Effector memory CD8-positive, alpha-beta T cell (primary cell): ENCODE data around the gene ARID4B.
A peak's percentile ranks its signal among the peaks of the same experiment; 100 is the strongest.

Experiments
- ATAC-seq: fragments of 150-1000 bp; cut with Tn5 transposase; replicated peaks from 2 replicates; pipeline ENCODE4 v1.10.0; 2021; ENCODE audit warnings: mild to moderate bottlenecking, moderate library complexity
- DNase-seq, 3 experiments: peaks; one replicate each; pipeline ENCODE4 v3.0.0; 2021
- H3K27ac Mint-ChIP-seq, 2 donors: one replicate each; pipeline ENCODE4 v1.8.0; 2022; ENCODE audit warnings: mild to moderate bottlenecking in 2 of 2, mixed read lengths in 2 of 2, moderate library complexity in 2 of 2
- H3K27me3 Mint-ChIP-seq, 2 donors: one replicate each; pipeline ENCODE4 v1.8.0; 2022; ENCODE audit warnings: mixed read lengths in 2 of 2
- H3K36me3 Mint-ChIP-seq: one replicate; pipeline ENCODE4 v1.8.0; 2022; ENCODE audit warnings: mild to moderate bottlenecking, moderate library complexity, mixed read lengths; ENCODE audit not compliant: insufficient read depth
- H3K4me1 Mint-ChIP-seq, 2 donors: one replicate each; pipeline ENCODE4 v1.8.0; 2022; ENCODE audit warnings: low read depth in 2 of 2, mixed read lengths in 2 of 2
- H3K4me3 Mint-ChIP-seq, 2 donors: one replicate each; pipeline ENCODE4 v1.8.0; 2022; ENCODE audit warnings: mild to moderate bottlenecking in 2 of 2, mixed read lengths in 2 of 2, moderate library complexity in 2 of 2
- H3K9me3 Mint-ChIP-seq, 2 donors: one replicate each; pipeline ENCODE4 v1.8.0; 2022; ENCODE audit warnings: mixed read lengths in 2 of 2

ARID4B gene

DNA sequence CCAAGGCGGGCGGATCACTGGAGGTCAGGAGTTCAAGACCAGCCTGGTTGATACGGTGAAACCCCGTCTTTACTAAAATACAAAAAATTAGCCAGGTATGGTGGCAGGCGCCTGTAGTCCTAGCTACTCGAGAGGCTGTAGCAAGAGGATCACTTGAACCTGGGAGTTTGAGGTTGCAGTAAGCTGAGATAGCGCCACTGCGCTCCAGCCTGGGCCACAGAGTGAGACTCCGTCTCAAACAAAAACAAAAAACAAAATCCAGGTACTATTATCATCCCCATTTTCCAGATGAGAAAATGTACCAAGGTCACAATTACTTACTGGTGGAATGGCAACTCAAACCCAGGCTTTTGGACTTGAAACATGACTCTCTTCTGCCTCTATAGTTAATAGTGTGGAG lies 203.9 kb downstream of the ARID4B start:
- Mint-ChIP-seq H3K27me3 (no peaks in the 10 kb centered on the region), H3K36me3 (peaks cover 72% of the 10 kb centered on the region), H3K4me1 (peaks cover 44 to 57% of the 10 kb centered on the region in 2 donors), H3K27ac (peak overlapping the region; percentile 1 to 51), H3K9me3 (no peaks in the 10 kb centered on the region), H3K4me3 (peak overlapping the region in 1 of 2 donors; percentile 50)
- no peak for ATAC-seq
- DNase-seq, result no peak

DNA sequence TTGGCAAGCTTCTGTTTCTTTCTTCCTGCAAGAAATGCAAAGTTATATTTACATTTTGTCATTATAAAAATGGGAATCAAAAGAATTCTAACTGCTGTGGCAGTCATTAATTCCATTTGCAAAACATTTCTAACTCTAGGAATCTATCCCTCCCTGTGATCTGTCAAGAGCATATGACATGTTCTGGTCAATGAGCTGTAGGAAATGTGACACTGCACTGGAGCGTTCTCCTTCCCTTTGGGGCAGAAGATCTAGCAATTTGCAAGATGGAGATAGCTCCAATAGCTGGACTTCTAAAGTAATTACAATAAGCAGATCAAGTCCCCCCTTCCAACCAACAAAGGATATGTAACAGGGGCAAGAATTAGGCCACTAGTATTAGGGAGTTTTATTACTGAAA lies 205.6 kb downstream of the ARID4B start:
- peak overlapping the region; percentile 1 to 49 for H3K27ac Mint-ChIP-seq
- H3K4me3 Mint-ChIP-seq, result peak overlapping the region in 1 of 2 donors; percentile 29
- peaks cover 32 to 49% of the 10 kb centered on the region in 2 donors for H3K4me1 Mint-ChIP-seq
- no peak for DNase-seq
- ATAC-seq, result no peak
- peaks cover 72% of the 10 kb centered on the region for H3K36me3 Mint-ChIP-seq
- H3K27me3 Mint-ChIP-seq, result no peaks in the 10 kb centered on the region
- no peaks in the 10 kb centered on the region for H3K9me3 Mint-ChIP-seq
